Erythroblast (primary cell): ENCODE measurements around the gene PON1.

Source experiments
- GATA1 ChIP-seq: IDR thresholded peaks from 2 replicates; pipeline ENCODE4 v1.6.1; 2011; ENCODE audit warnings: low read depth, mild to moderate bottlenecking, control low read depth, low read length, moderate library complexity
- POLR2A ChIP-seq: IDR thresholded peaks from 2 replicates; pipeline ENCODE4 v1.6.1; 2011; ENCODE audit warnings: mild to moderate bottlenecking, low read length

DNA sequence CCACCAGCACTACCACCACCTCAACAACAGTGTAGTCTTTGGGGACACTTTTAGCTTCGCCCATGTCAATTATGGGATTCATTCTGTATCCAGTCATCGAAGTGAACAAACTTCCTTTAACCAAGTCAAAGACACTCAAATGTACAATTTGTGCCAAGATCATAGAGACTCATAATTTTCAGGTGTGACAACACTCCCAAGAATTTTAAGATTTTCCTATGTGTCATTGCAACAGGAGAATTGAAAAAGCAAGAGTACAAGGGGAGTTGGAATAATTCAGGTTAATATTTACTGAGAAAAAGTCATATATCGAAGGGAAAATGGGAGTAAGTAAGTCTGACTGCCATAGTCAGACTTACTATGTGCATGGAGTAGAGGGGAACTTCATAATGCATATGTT lies 26.2 kb downstream of the PON1 start:
- no peak for TF ChIP-seq POLR2A
- no peak for TF ChIP-seq GATA1
